HAP-1 (cell line): Measurements from ENCODE around the gene CPA1.

Source experiments
- DNase-seq, 2 experiments: peaks; one replicate each; pipeline ENCODE4 v3.0.0-alpha.2; 2016 to 2020; ENCODE audit warnings: low spot score in 2 of 2
- H3K27me3 ChIP-seq: fragments of 250-450 bp; sonication (Bioruptor Pico); 2 replicates; pipeline ENCODE4 v1.5.1; 2020; ENCODE audit warnings: low read depth, mild to moderate bottlenecking, moderate library complexity
- H3K36me3 ChIP-seq: fragments of 250-450 bp; sonication (Bioruptor Pico); replicated peaks from 2 replicates; pipeline ENCODE4 v1.5.1; 2020; ENCODE audit warnings: mild to moderate bottlenecking
- H3K4me1 ChIP-seq: fragments of 250-450 bp; sonication (Bioruptor Pico); 2 replicates; pipeline ENCODE4 v1.5.1; 2020; ENCODE audit warnings: mild to moderate bottlenecking
- H3K4me3 ChIP-seq: fragments of 250-450 bp; sonication (Bioruptor Pico); 2 replicates; pipeline ENCODE4 v1.5.1; 2020; ENCODE audit warnings: mild to moderate bottlenecking, moderate library complexity
- H3K9me3 ChIP-seq: fragments of 250-450 bp; sonication (Bioruptor Pico); 2 replicates; pipeline ENCODE4 v1.5.1; 2020; ENCODE audit warnings: mild to moderate bottlenecking, moderate library complexity
- in situ Hi-C: fragments of 300-500 bp; cut with MboI; formaldehyde crosslinking; loops from 3 replicates; pipeline ENCODE4 v1.14.3; 2020; ENCODE audit warnings: low sequenced_read_pairs, inconsistent platforms, mixed read lengths

Gene CPA1

GRCh38 chr7:130401101-130401500, 20.8 kb downstream of the CPA1 start:
- Histone ChIP-seq H3K36me3 (peaks cover 11% of the 10 kb centered on the region), H3K27me3 (no peaks in the 10 kb centered on the region), H3K9me3 (no peaks in the 10 kb centered on the region), H3K4me1 (peaks cover 5% of the 10 kb centered on the region; the same call in 1 of the 2 replicates), H3K4me3 (no peak overlapping the region)
- no peak for DNase-seq
- in situ Hi-C loops, result no loop called here

- Histone ChIP-seq H3K4me1 (peaks cover 5% of the 10 kb centered on the region; the same call in 1 of the 2 replicates), H3K4me3 (no peak overlapping the region), H3K27me3 (no peaks in the 10 kb centered on the region), H3K36me3 (peaks cover 11% of the 10 kb centered on the region), H3K9me3 (no peaks in the 10 kb centered on the region)
- no peak for DNase-seq
- in situ Hi-C loops, result no loop called here
Observed at GRCh38 chr7:130401578-130401977, 21.3 kb downstream of the CPA1 start.

- Histone ChIP-seq H3K9me3 (no peaks in the 10 kb centered on the region), H3K4me3 (no peak overlapping the region), H3K27me3 (no peaks in the 10 kb centered on the region), H3K36me3 (peaks cover 11% of the 10 kb centered on the region), H3K4me1 (no peaks in the 10 kb centered on the region)
- in situ Hi-C loops, result no loop called here
- DNase-seq, result no peak
Observed at GRCh38 chr7:130405003-130405402, 24.7 kb downstream of the CPA1 start.

DNA sequence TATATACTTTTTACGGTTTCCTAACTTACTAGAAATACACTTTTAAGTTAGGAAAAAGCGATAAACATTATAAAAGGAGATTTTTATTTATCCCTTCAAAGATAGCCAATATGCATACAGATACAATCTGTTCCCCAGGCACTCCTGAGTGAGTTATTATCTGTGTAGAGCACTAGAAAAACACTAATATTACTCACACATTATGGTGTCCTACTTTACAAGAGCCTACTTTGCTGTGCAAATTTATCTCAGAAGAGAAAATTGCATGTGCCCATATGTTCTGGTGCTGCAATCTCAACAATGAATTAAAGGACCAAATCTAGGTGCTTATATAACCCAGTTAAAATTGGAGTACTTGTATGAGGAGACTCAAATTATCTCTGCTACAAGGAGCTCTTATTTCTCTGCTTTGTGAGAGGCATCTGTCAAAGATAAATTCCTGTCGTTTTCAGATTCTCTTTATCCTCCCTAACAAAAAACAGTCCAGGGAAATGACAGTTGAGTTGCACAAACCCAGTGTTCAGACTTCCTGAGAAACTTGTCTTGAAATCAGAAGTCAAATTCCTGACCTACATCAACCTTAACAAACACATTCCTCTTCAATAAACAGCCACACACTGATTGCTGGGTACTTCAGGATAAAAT, 28.9 kb downstream of the CPA1 start:
- H3K4me3 ChIP-seq, result no peak overlapping the region
- no peak for DNase-seq
- H3K9me3 ChIP-seq, result no peaks in the 10 kb centered on the region
- H3K27me3 ChIP-seq, result no peaks in the 10 kb centered on the region
- in situ Hi-C loops, result no loop called here
- no peaks in the 10 kb centered on the region for H3K4me1 ChIP-seq
- H3K36me3 ChIP-seq, result peaks cover 7% of the 10 kb centered on the region

DNA sequence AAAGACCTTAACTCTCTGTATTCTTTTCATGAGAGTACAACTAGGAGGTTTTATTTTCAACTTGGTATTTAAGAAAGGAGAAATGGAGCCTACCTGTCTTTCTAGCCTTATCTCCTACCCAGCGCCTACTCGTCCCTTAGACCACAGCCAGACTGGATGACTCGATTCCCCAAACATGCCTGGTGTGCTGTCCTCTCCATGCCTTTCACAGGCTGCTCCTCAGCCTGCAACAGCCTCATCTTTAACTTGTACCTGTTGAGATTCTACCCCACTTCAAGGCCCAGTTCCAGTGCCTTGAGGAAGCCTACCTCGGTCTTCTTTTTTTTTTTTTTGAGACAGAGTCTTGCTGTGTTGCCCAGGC, 29.4 kb downstream of the CPA1 start:
- DNase-seq, result no peak
- no peak overlapping the region for H3K4me3 ChIP-seq
- no peaks in the 10 kb centered on the region for H3K9me3 ChIP-seq
- in situ Hi-C loops, result no loop called here
- no peaks in the 10 kb centered on the region for H3K27me3 ChIP-seq
- H3K4me1 ChIP-seq, result no peaks in the 10 kb centered on the region
- H3K36me3 ChIP-seq, result peaks cover 7% of the 10 kb centered on the region

DNA sequence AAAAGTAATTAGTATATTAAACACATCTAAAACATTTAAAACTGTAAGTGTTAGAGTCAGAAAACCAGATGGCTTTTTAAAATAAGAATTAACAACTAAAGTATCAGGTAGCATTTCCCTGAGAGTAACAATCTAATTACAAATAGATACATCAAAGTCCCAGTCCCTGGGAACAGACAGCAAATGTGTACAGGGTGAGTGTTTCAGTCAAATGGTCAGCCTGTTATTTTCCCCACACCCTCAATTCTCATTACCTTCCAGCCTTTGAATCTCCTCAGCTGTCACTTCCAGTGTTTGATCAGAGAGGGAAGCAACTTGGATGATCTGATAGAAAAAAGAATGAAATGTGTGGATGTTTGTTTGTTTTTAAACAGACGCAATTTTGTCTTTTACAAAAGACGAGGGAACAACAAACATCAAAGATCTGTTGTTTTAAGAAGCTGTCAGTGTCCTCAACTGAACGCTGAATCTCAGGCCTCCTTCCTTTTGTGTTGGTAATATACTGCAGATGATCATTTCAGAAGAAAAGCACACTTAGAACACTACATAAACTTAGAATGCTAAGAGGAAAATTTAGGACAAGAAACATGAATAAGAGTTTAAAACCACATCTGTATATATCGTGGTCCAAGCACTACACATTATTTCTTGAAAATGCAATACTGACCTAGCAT, 30.7 kb downstream of the CPA1 start:
- Histone ChIP-seq H3K4me1 (no peaks in the 10 kb centered on the region), H3K27me3 (no peaks in the 10 kb centered on the region), H3K9me3 (no peaks in the 10 kb centered on the region), H3K4me3 (no peak overlapping the region), H3K36me3 (peaks cover 4% of the 10 kb centered on the region)
- DNase-seq, result no peak
- in situ Hi-C loops, result no loop called here

GRCh38 chr7:130413201-130413600, 32.9 kb downstream of the CPA1 start:
- H3K9me3 ChIP-seq, result no peaks in the 10 kb centered on the region
- no peak for DNase-seq
- peaks cover 4% of the 10 kb centered on the region for H3K36me3 ChIP-seq
- no peaks in the 10 kb centered on the region for H3K4me1 ChIP-seq
- no peak overlapping the region for H3K4me3 ChIP-seq
- in situ Hi-C loops, result no loop called here
- H3K27me3 ChIP-seq, result no peaks in the 10 kb centered on the region

- DNase-seq, result no peak
- in situ Hi-C loops, result no loop called here
- Histone ChIP-seq H3K4me1 (peaks cover 4% of the 10 kb centered on the region; the same call in 1 of the 2 replicates), H3K9me3 (no peaks in the 10 kb centered on the region), H3K36me3 (peaks cover 4% of the 10 kb centered on the region), H3K27me3 (no peaks in the 10 kb centered on the region), H3K4me3 (no peak overlapping the region)
Observed at GRCh38 chr7:130415006-130415405, 34.7 kb downstream of the CPA1 start.

DNA sequence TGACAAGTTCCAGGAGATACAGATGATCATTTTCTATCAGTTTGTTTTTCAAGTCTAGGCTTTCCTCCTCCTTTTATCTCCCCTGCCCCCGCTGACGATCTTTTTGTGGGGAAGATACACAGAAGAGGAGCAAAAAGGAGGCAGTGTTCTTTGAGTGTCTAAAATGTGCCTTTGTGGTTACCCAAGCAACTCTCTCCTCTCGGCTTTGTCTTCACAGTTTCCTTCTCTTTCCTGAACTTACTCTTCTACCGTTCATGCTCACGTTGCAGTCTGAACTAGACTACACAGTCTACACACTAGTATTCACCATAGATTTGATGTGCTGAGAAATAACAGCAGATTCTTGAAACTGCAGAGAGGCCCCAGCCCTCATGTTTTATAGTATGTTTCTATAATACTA, 36.9 kb downstream of the CPA1 start:
- Histone ChIP-seq H3K9me3 (no peaks in the 10 kb centered on the region), H3K4me1 (peaks cover 4% of the 10 kb centered on the region; the same call in 1 of the 2 replicates), H3K27me3 (no peaks in the 10 kb centered on the region), H3K4me3 (no peak overlapping the region), H3K36me3 (no peaks in the 10 kb centered on the region)
- DNase-seq, result no peak
- in situ Hi-C loops, result no loop called here

GRCh38 chr7:130418306-130418705, 38.0 kb downstream of the CPA1 start:
- H3K9me3 ChIP-seq, result no peaks in the 10 kb centered on the region
- peaks cover 4% of the 10 kb centered on the region; the same call in 1 of the 2 replicates for H3K4me1 ChIP-seq
- DNase-seq, result no peak
- H3K4me3 ChIP-seq, result no peak overlapping the region
- H3K36me3 ChIP-seq, result no peaks in the 10 kb centered on the region
- in situ Hi-C loops, result no loop called here
- H3K27me3 ChIP-seq, result no peaks in the 10 kb centered on the region

DNA sequence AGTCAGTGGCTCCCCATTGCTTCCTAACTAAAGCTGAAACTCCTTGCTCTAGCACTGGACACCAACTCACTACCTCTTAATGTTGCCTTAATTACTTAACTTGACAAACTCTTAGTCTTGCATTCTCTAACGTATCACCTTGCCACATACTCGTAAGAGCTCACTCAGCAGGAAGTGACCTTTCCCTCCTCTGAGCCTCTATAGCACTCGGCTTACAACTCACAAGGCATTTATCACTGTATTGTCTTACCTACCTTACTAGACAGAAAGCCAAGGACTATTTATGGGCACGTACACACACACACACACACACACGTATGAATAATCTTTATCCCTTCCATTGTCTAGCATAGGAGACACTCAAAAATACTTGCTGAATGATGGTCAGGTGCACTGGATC, 39.4 kb downstream of the CPA1 start:
- DNase-seq, result no peak
- no peaks in the 10 kb centered on the region for H3K36me3 ChIP-seq
- H3K27me3 ChIP-seq, result no peaks in the 10 kb centered on the region
- in situ Hi-C loops, result no loop called here
- no peak overlapping the region for H3K4me3 ChIP-seq
- no peaks in the 10 kb centered on the region for H3K9me3 ChIP-seq
- H3K4me1 ChIP-seq, result peaks cover 4% of the 10 kb centered on the region; the same call in 1 of the 2 replicates

- H3K9me3 ChIP-seq, result no peaks in the 10 kb centered on the region
- peaks cover 4% of the 10 kb centered on the region; the same call in 1 of the 2 replicates for H3K4me1 ChIP-seq
- H3K36me3 ChIP-seq, result no peaks in the 10 kb centered on the region
- in situ Hi-C loops, result no loop called here
- no peak overlapping the region for H3K4me3 ChIP-seq
- no peak for DNase-seq
- H3K27me3 ChIP-seq, result no peaks in the 10 kb centered on the region
Observed at GRCh38 chr7:130420943-130421578, 40.8 kb downstream of the CPA1 start.

- Histone ChIP-seq H3K27me3 (no peaks in the 10 kb centered on the region), H3K4me1 (peaks cover 4% of the 10 kb centered on the region; the same call in 1 of the 2 replicates), H3K9me3 (no peaks in the 10 kb centered on the region), H3K4me3 (no peak overlapping the region), H3K36me3 (no peaks in the 10 kb centered on the region)
- no peak for DNase-seq
- in situ Hi-C loops, result no loop called here
Observed at GRCh38 chr7:130421684-130422083, 41.4 kb downstream of the CPA1 start.

DNA sequence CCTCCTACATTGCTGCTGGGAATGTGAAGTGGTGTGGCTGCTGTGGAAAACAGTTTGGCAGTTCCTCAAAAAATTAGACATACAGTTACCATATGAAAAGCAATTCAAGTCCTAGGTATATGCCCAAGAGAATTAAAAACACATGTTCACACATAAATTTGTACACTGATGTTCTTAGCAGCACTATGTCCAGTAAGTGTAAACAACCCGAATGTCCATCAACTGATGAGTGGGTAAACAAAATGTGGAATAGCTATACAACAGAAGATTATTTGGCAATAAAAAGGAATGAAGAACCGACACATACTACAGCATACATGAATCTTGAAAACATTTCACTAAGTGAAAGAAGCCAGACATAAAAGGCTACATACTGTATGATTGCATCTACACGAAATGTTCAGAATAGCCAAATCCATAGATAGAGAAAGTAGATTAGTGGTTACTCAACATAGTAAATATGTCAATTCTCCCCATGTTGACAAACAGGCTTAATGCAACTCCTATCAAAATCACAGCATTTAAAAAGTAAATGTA, 43.3 kb downstream of the CPA1 start:
- Histone ChIP-seq H3K36me3 (0 out of 2 replicates have a peak, but pooled peaks cover 4% of the 10 kb centered on the region), H3K27me3 (no peaks in the 10 kb centered on the region), H3K9me3 (no peaks in the 10 kb centered on the region), H3K4me3 (no peak overlapping the region), H3K4me1 (peaks cover 4% of the 10 kb centered on the region; the same call in 1 of the 2 replicates)
- DNase-seq, result no peak
- in situ Hi-C loops, result no loop called here
